Kidney epithelial cell (primary cell): Measurements from ENCODE around the gene LYZL1. TPM values are rescaled to one million over a fixed set of nuclear protein-coding genes. Genes with fewer than 3 reads are reported as not detected.

Experiments used
- DNase-seq: peaks from one replicate; pipeline ENCODE4 v3.0.0-alpha.2; 2010; ENCODE audit warnings: low read depth
- H3K27me3 ChIP-seq: 2 replicates; pipeline ENCODE4 v1.6.0; 2011; ENCODE audit warnings: low read length; ENCODE audit not compliant: control insufficient read depth, insufficient read depth
- H3K36me3 ChIP-seq: 2 replicates; pipeline ENCODE4 v1.5.1; 2011; ENCODE audit warnings: low read length; ENCODE audit not compliant: control insufficient read depth, insufficient read depth
- H3K4me3 ChIP-seq: 2 replicates; pipeline ENCODE4 v1.5.1; 2011; ENCODE audit warnings: low read depth, mild to moderate bottlenecking, control low read depth, low read length
- CTCF ChIP-seq: IDR thresholded peaks from 2 replicates; pipeline ENCODE4 v1.5.1; 2011; ENCODE audit warnings: mild to moderate bottlenecking, moderate library complexity, low read length, control low read depth, inconsistent platforms; ENCODE audit not compliant: insufficient read depth, poor library complexity, severe bottlenecking
- total RNA-seq: library from RNA; depleted of rRNA; stranded (reverse); fragments of >200 nt; gene quantifications from 2 replicates; pipeline ENCODE4 v1.2.3, GENCODE V29; 2015

LYZL1 gene
- total RNA-seq, 1 donor from 2014 or later: not detected

- no peak for TF ChIP-seq CTCF
- no peak for DNase-seq
- no peak overlapping the region for H3K4me3 ChIP-seq
- H3K27me3 ChIP-seq: no peaks in the 10 kb centered on the region
- H3K36me3 ChIP-seq: no peaks in the 10 kb centered on the region
Observed at GRCh38 chr10:29273478-29273877, 15.4 kb upstream of the LYZL1 start.

- no peaks in the 10 kb centered on the region for H3K27me3 ChIP-seq
- TF ChIP-seq CTCF: no peak
- H3K4me3 ChIP-seq: no peak overlapping the region
Observed at GRCh38 chr10:29276251-29276850, 12.5 kb upstream of the LYZL1 start.

GRCh38 chr10:29277296-29277695 lies 11.6 kb upstream of the LYZL1 start:
- H3K4me3 ChIP-seq: no peak overlapping the region
- DNase-seq: no peak
- no peaks in the 10 kb centered on the region for H3K36me3 ChIP-seq
- no peak for TF ChIP-seq CTCF
- H3K27me3 ChIP-seq: no peaks in the 10 kb centered on the region

More at GRCh38 chr10:29276251-29276850, 12.5 kb upstream of the LYZL1 start:
- no peak for DNase-seq
- no peaks in the 10 kb centered on the region for H3K36me3 ChIP-seq

- H3K36me3 ChIP-seq: no peaks in the 10 kb centered on the region
- TF ChIP-seq CTCF: no peak
- no peak for DNase-seq
- no peaks in the 10 kb centered on the region for H3K27me3 ChIP-seq
- no peak overlapping the region for H3K4me3 ChIP-seq
Observed at GRCh38 chr10:29279779-29280487, 8.9 kb upstream of the LYZL1 start.

- Histone ChIP-seq H3K36me3 (no peaks in the 10 kb centered on the region), H3K4me3 (no peak overlapping the region), H3K27me3 (no peaks in the 10 kb centered on the region)
- TF ChIP-seq CTCF: no peak
- no peak for DNase-seq
Observed at GRCh38 chr10:29280488-29280840, 8.4 kb upstream of the LYZL1 start.
